ENCODE results near the gene EVX2.

DNA sequence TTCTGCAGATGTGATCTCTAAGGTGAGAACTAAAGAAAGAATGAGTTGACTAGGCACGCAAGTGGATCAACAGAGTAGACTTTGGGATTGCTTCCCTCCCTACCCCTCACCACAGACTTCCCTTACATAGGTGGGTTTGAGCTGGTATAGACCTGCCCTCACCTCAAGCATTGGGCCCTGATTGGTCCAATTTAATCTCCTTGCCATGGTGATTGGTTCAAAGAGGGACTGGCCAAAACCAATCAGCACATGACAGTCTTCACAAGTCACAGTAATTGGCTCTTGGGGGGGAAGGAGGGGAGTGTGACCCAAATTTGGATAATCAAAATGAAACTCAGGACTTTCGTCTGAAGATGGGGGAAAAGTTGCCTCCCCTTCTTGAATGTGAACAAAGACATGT, 45.1 kb downstream of the EVX2 start:
- TF ChIP-seq, protein P1, sequence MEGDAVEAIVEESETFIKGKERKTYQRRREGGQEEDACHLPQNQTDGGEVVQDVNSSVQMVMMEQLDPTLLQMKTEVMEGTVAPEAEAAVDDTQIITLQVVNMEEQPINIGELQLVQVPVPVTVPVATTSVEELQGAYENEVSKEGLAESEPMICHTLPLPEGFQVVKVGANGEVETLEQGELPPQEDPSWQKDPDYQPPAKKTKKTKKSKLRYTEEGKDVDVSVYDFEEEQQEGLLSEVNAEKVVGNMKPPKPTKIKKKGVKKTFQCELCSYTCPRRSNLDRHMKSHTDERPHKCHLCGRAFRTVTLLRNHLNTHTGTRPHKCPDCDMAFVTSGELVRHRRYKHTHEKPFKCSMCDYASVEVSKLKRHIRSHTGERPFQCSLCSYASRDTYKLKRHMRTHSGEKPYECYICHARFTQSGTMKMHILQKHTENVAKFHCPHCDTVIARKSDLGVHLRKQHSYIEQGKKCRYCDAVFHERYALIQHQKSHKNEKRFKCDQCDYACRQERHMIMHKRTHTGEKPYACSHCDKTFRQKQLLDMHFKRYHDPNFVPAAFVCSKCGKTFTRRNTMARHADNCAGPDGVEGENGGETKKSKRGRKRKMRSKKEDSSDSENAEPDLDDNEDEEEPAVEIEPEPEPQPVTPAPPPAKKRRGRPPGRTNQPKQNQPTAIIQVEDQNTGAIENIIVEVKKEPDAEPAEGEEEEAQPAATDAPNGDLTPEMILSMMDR (IDR thresholded peaks at IDR 0.05): no peak
- TF ChIP-seq POLR2A (IDR thresholded peaks at IDR 0.05) (no peak), POLR2AphosphoS5 (IDR thresholded peaks at IDR 0.05) (no peak)

Data from stomach (tissue), 4 donors.